Spleen (tissue), 11 donors: ENCODE results near the gene CPD. TPM values are rescaled to one million over a fixed set of nuclear protein-coding genes. Genes with fewer than 3 reads are reported as not detected.
"Not testable (repeated sequence)": the region's sequence is repeated elsewhere in the genome, so short reads cannot be mapped to it uniquely, and the experiment has no call there.

Experiments used
- DNase-seq: peaks from one replicate; pipeline ENCODE4 v3.0.0-alpha.2; 2020
- H3K27ac ChIP-seq, 8 donors: fragments of 200-600 bp; sonication (generic) in 7 of 8; 1 replicate in 4 of 8; 2 replicates in 4 of 8; pipeline versions ENCODE4 v1.5.0 to v1.8.0; 2016 to 2021; ENCODE audit warnings: inconsistent platforms in 4 of 8, mild to moderate bottlenecking in 4 of 8, moderate library complexity in 1 of 8
- H3K27me3 ChIP-seq, 7 donors: fragments of 200-600 bp; sonication (generic) in 6 of 7; replicated peaks in 1 of 7; 1 replicate in 4 of 7; 2 replicates in 3 of 7; pipeline versions ENCODE4 v1.5.0 to v1.8.0; 2016 to 2021; ENCODE audit warnings: inconsistent platforms in 3 of 7, mild to moderate bottlenecking in 1 of 7
- H3K36me3 ChIP-seq, 6 donors: fragments of 200-600 bp; sonication (generic) in 5 of 6; 1 replicate in 4 of 6; 2 replicates in 2 of 6; pipeline versions ENCODE4 v1.5.0 to v1.8.0; 2016 to 2021; ENCODE audit warnings: inconsistent platforms in 2 of 6
- H3K4me1 ChIP-seq, 6 donors: fragments of 200-600 bp; sonication (generic) in 5 of 6; 1 replicate in 3 of 6; 2 replicates in 3 of 6; pipeline versions ENCODE4 v1.5.0 to v1.8.0; 2016 to 2021; ENCODE audit warnings: inconsistent platforms in 3 of 6
- H3K4me3 ChIP-seq, 8 donors: fragments of 200-600 bp; sonication (generic) in 7 of 8; 1 replicate in 4 of 8; 2 replicates in 4 of 8; pipeline versions ENCODE4 v1.5.0 to v1.8.0; 2016 to 2021; ENCODE audit warnings: inconsistent platforms in 4 of 8, mild to moderate bottlenecking in 4 of 8, moderate library complexity in 2 of 8
- H3K9me3 ChIP-seq, 8 donors: fragments of 200-600 bp; sonication (generic) in 7 of 8; 1 replicate in 4 of 8; 2 replicates in 4 of 8; pipeline versions ENCODE4 v1.5.0 to v1.8.0; 2016 to 2021; ENCODE audit warnings: inconsistent platforms in 4 of 8
- POLR2A ChIP-seq, 3 donors: fragments of 450-650 bp; IDR thresholded peaks; one replicate each; pipeline ENCODE4 v1.5.1; 2017; ENCODE audit warnings: antibody characterized with exemption in 3 of 3, mild to moderate bottlenecking in 1 of 3
- POLR2AphosphoS5 ChIP-seq, 3 donors: sonication (generic); formaldehyde crosslinking; IDR thresholded peaks; one replicate each; pipeline ENCODE4 v1.5.1; 2017; ENCODE audit warnings: antibody characterized with exemption in 3 of 3
- WGBS, 5 donors: extraction: QIAGEN DNeasy Blood & Tissue Kit in 3 of 5; methylation state at CpG; one replicate each; pipeline versions ENCODE4 v1.1.5 to v1.1.7; 2013 to 2018; 5-methylcytosine and 5-hydroxymethylcytosine counted together
- intact Hi-C: fragments of 100-400 bp; cut with DNase I; formaldehyde crosslinking; loops from one replicate; pipeline ENCODE4 v1.15.0; 2023; ENCODE audit warnings: low total_unique reads
- polyA plus RNA-seq, 3 donors: library from polyadenylated mRNA; stranded (reverse); fragments of 200-250 nt; gene quantifications; one replicate each; pipeline ENCODE4 v1.2.1, GENCODE V29; 2013
- total RNA-seq, 7 donors: library from RNA; depleted of rRNA in 3 of 7; stranded (reverse); fragments of >200 nt in 3 of 7; fragmentation: NEBNext Ultra II Directional in 4 of 7; extraction: Animal tissue kit (Norgen Biotek cat#: 25700) in 4 of 7; gene quantifications; one replicate each; pipeline versions ENCODE4 v1.1.0 to v1.2.1, GENCODE V29; 2016 to 2021
- TF ChIP-seq, protein P1 (sequence below), 11 experiments: fragments of 200-600 bp in 7 of 11; fragments of 450-650 bp in 4 of 11; sonication (generic) in 4 of 11; IDR thresholded peaks in 8 of 11; conservative IDR thresholded peaks in 3 of 11; 1 replicate in 7 of 11; 2 replicates in 4 of 11; pipeline versions ENCODE4 v1.4.0 to v1.8.0; 2016 to 2021; ENCODE audit warnings: antibody characterized with exemption in 11 of 11, inconsistent platforms in 4 of 11, mild to moderate bottlenecking in 1 of 11
- donor health status: healthy with polysubstance abuse.
- donor health status: DM: no; HTN: no; CAD: no; lungs with moderate emphysema.
- donor health status: DM: no; HTN: no; CAD: no.
- donor health status: Bipolar disorder and iron deficiency.
- donor health status: healthy.
- donor health status: DM: no; HTN: no; CAD: no.
- donor health status: DM: yes; HTN: yes; CAD: no.

Gene CPD
- total and polyA plus RNA-seq, 10 donors = 1.6 to 83.8 (median 39.6) TPM

DNA sequence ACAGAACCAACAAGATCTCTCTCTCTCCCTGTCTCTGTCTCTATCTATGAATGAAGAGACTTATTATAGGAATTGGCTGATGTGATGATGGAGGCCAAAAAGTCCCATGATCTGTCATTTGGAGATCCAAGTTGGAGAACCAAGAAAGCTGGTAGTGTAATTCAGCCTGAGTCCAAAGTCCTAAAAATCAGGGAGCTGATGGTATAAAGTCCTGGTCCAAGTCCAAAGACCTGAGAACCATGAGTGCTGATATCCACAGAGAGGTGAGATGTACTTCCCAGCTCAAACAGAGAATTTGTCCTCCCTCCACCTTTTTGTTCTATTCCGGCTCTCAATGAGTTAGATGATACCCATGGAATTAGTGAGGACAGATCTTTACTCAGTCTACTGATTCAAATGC lies 29.5 kb upstream of the CPD start:
- no peaks in the 10 kb centered on the region for H3K36me3 ChIP-seq
- no peaks in the 10 kb centered on the region for H3K27me3 ChIP-seq
- WGBS, 5 donors = 96 to 100% (median 100%) methylated on average over 1 of the region's 1 CpG
- DNase-seq = no peak
- no peak overlapping the region for H3K4me3 ChIP-seq
- H3K27ac ChIP-seq = no peak overlapping the region
- peaks cover 0 to 34% (median 3%) of the 10 kb centered on the region in 6 donors for H3K4me1 ChIP-seq
- TF ChIP-seq POLR2A (IDR thresholded peaks at IDR 0.05) (no peak), POLR2AphosphoS5 (IDR thresholded peaks at IDR 0.05) (no peak)
- TF ChIP-seq, protein P1, sequence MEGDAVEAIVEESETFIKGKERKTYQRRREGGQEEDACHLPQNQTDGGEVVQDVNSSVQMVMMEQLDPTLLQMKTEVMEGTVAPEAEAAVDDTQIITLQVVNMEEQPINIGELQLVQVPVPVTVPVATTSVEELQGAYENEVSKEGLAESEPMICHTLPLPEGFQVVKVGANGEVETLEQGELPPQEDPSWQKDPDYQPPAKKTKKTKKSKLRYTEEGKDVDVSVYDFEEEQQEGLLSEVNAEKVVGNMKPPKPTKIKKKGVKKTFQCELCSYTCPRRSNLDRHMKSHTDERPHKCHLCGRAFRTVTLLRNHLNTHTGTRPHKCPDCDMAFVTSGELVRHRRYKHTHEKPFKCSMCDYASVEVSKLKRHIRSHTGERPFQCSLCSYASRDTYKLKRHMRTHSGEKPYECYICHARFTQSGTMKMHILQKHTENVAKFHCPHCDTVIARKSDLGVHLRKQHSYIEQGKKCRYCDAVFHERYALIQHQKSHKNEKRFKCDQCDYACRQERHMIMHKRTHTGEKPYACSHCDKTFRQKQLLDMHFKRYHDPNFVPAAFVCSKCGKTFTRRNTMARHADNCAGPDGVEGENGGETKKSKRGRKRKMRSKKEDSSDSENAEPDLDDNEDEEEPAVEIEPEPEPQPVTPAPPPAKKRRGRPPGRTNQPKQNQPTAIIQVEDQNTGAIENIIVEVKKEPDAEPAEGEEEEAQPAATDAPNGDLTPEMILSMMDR (IDR thresholded peaks at IDR 0.05 in 8 of 11, conservative IDR thresholded peaks at IDR 0.05 in 3 of 11) = no peak
- no peaks in the 10 kb centered on the region for H3K9me3 ChIP-seq
- intact Hi-C loops = no loop called here

DNA sequence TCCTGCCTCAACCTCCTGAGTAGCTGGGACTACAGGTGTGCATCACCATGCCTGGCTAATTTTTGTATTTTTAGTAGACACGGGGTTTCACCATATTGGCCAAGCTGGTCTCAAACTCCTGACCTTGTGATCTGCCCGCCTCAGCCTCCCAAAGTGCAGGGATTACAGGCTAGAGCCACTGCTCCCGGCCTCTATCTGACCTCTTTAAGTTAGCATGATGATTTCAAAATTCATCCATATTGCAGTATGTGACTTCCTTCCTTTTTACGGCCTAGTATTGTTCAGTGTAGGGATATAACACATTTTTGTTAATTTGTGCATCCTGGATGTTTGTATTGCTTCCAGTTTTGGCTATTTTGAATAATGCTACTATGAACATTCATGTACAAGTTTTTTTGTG lies 27.5 kb upstream of the CPD start:
- Histone ChIP-seq H3K27ac (peak overlapping the region in 7 of 8 donors; percentile 16 to 87 (median 79)), H3K4me3 (peak overlapping the region in 1 of 8 donors; percentile 36), H3K4me1 (peaks cover 0 to 19% (median 0%) of the 10 kb centered on the region in 6 donors)
- H3K27me3 ChIP-seq, H3K36me3 ChIP-seq, H3K9me3 ChIP-seq, intact Hi-C loops, DNase-seq: not testable (repeated sequence)
- WGBS, 5 donors = 46 to 81% (median 69%) methylated on average over 4 of the region's 4 CpGs

DNA sequence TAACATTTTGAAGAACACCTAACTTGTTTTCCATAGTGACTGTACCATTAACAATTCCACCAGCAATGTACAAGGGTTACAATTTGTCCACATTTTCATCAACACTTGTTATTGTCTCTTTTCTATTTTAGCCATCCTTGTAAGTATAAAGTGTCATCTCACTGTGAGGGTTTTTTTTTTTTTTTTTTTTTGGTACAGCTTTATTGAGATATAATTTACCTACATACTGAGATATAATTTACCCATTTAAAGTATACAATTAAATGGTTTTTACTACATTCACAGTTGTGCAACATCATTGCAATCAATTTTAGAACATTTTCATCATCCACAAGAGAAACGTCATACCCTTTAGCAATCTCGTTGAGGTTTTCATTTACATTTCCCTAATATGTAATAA lies 27.0 kb upstream of the CPD start:
- TF ChIP-seq, protein P1 (IDR thresholded peaks at IDR 0.05 in 8 of 11, conservative IDR thresholded peaks at IDR 0.05 in 3 of 11) = no peak
- no peaks in the 10 kb centered on the region for H3K27me3 ChIP-seq
- peaks cover 0 to 19% (median 0%) of the 10 kb centered on the region in 6 donors for H3K4me1 ChIP-seq
- 39 to 86% (median 63%) methylated on average over 2 of the region's 2 CpGs for WGBS, 5 donors
- H3K36me3 ChIP-seq = no peaks in the 10 kb centered on the region
- H3K27ac ChIP-seq = peak overlapping the region in 7 of 8 donors; percentile 16 to 87 (median 79)
- H3K9me3 ChIP-seq = no peaks in the 10 kb centered on the region
- no peak for DNase-seq
- intact Hi-C loops = no loop called here
- peak overlapping the region in 1 of 8 donors; percentile 36 for H3K4me3 ChIP-seq

DNA sequence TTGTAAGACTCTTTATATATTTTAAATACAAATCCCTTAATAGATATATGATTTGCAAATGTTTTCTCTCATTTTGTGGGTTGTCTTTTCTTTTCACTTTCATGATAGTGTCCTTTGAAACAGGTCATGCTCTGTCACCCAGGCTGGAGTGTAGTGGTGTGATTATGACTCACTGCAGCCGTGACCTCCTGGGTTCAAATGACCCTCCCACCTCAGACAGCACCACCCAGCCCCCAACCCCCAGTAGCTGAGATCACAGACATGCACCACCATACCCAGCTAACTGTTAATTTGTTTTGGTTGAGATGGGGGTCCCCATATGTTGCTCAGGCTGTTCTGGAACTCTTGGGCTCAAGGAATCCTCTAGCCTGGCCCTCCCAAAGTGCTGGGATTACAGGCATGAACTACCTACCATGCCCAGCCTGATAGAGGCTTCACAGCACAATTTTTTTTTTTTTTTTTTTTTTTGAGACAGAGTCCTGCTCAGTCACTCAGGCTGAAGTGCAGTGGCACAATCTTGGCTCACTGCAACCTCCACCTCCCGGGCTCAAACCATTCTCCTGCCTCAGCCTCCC lies 26.4 kb upstream of the CPD start:
- intact Hi-C loops = no loop called here
- WGBS, 5 donors = 59 to 80% (median 63%) methylated on average over 2 of the region's 2 CpGs
- Histone ChIP-seq H3K4me1 (peaks cover 0 to 19% (median 0%) of the 10 kb centered on the region in 6 donors), H3K36me3 (no peaks in the 10 kb centered on the region), H3K27ac (peak overlapping the region in 7 of 8 donors; percentile 16 to 87 (median 79)), H3K27me3 (no peaks in the 10 kb centered on the region), H3K9me3 (no peaks in the 10 kb centered on the region), H3K4me3 (peak overlapping the region in 1 of 8 donors; percentile 25)
- DNase-seq = no peak
- TF ChIP-seq, protein P1 (IDR thresholded peaks at IDR 0.05 in 8 of 11, conservative IDR thresholded peaks at IDR 0.05 in 3 of 11) = no peak
- TF ChIP-seq POLR2A (IDR thresholded peaks at IDR 0.05) (no peak), POLR2AphosphoS5 (IDR thresholded peaks at IDR 0.05) (no peak)

DNA sequence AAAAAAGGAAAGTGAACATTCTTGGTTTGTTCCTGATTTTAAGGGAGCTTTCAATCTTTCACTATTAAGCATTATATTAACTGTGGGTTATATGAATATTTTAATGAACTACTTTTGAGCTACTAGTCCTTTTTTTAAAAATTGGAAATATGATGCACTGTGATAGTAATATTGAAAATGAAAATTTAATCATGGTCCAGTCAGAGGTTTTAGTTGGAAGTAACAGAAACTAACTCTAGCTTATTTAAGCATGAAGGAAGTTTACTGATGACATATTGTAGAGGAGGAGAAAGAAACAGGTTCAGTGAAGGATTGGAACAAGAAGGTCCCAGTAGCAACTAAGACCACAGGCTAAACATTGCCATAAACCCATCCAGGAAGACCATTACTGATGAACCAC lies 24.0 kb upstream of the CPD start:
- Histone ChIP-seq H3K4me3 (no peak overlapping the region), H3K9me3 (no peaks in the 10 kb centered on the region), H3K36me3 (no peaks in the 10 kb centered on the region), H3K4me1 (peaks cover 0 to 19% (median 0%) of the 10 kb centered on the region in 6 donors), H3K27me3 (no peaks in the 10 kb centered on the region), H3K27ac (peak overlapping the region in 1 of 8 donors; percentile 2)
- DNase-seq = no peak
- no peak for TF ChIP-seq POLR2AphosphoS5 (IDR thresholded peaks at IDR 0.05)
- TF ChIP-seq, protein P1 (IDR thresholded peaks at IDR 0.05 in 8 of 11, conservative IDR thresholded peaks at IDR 0.05 in 3 of 11) = no peak
- TF ChIP-seq POLR2A (IDR thresholded peaks at IDR 0.05) = no peak
- intact Hi-C loops = no loop called here
